GM04503 (cell line): ENCODE measurements around the gene PDE6D.

Experiments
- DNase-seq: peaks from one replicate; pipeline ENCODE4 v3.0.0-alpha.2; 2012; ENCODE audit warnings: low read depth

PDE6D gene

GRCh38 chr2:231682603-231683291 lies 98.3 kb downstream of the PDE6D start:
- DNase-seq: no peak
